ENCODE results near the gene IMP4.

The IMP4 gene

GRCh38 chr2:130358420-130359350 lies 16.0 kb downstream of the IMP4 start:
- DNase-seq = no peak

- no peak for DNase-seq
Observed at GRCh38 chr2:130359466-130359865, 16.8 kb downstream of the IMP4 start.

- no peak for DNase-seq
Observed at GRCh38 chr2:130363479-130363878, 20.8 kb downstream of the IMP4 start.

- DNase-seq = no peak
Observed at GRCh38 chr2:130365075-130365474, 22.4 kb downstream of the IMP4 start.

- no peak for DNase-seq
Observed at GRCh38 chr2:130365963-130366362, 23.3 kb downstream of the IMP4 start.

GRCh38 chr2:130366720-130367119 lies 24.0 kb downstream of the IMP4 start:
- DNase-seq = no peak

GRCh38 chr2:130368786-130369185 lies 26.1 kb downstream of the IMP4 start:
- no peak for DNase-seq

GRCh38 chr2:130369311-130369964 lies 26.7 kb downstream of the IMP4 start:
- DNase-seq = no peak

GRCh38 chr2:130369965-130370341 lies 27.3 kb downstream of the IMP4 start:
- no peak for DNase-seq

GRCh38 chr2:130370490-130370889 lies 27.8 kb downstream of the IMP4 start:
- no peak for DNase-seq

GRCh38 chr2:130371723-130372054 lies 29.0 kb downstream of the IMP4 start:
- no peak for DNase-seq

GRCh38 chr2:130372055-130372832 lies 29.5 kb downstream of the IMP4 start:
- peak; percentile 51 for DNase-seq

GRCh38 chr2:130372833-130373807 lies 30.4 kb downstream of the IMP4 start:
- no peak for DNase-seq

- no peak for DNase-seq
Observed at GRCh38 chr2:130373808-130374365, 31.2 kb downstream of the IMP4 start.

GRCh38 chr2:130374587-130375290 lies 32.0 kb downstream of the IMP4 start:
- no peak for DNase-seq

GRCh38 chr2:130375291-130376266 lies 32.9 kb downstream of the IMP4 start:
- DNase-seq = no peak

GRCh38 chr2:130376433-130377293 lies 34.0 kb downstream of the IMP4 start:
- no peak for DNase-seq

GRCh38 chr2:130377491-130377890 lies 34.8 kb downstream of the IMP4 start:
- no peak for DNase-seq
